HCT116 (cell line): ENCODE data around the gene FOXP1. TPM values are rescaled to one million over a fixed set of nuclear protein-coding genes. Genes with fewer than 3 reads are reported as not detected.

Source experiments
- ATAC-seq: fragments of 200-7000 bp; cut with Tn5 transposase; 2 replicates; pipeline ENCODE4 v1.9.1; 2020; ENCODE audit warnings: mild to moderate bottlenecking, moderate library complexity
- BruUV-seq: library from RNA; stranded (reverse); fragments of 400-500 nt; replicated peaks from 2 replicates; lab custom pipeline; 2021; lab: Mats Ljungman, UMichigan
- CTCF ChIA-PET: fragments of 300-600 bp; sonication (Branson Sonifier 250); formaldehyde crosslinking; loops from one replicate; lab custom pipeline; 2021; ENCODE audit warnings: antibody characterized with exemption; lab: Charles Lee
- POLR2A ChIA-PET: fragments of 300-600, 350-600 bp; sonication (Branson Sonifier 250); formaldehyde crosslinking; loops from one replicate; lab custom pipeline; 2021; ENCODE audit warnings: antibody characterized with exemption; lab: Charles Lee
- RAD21 ChIA-PET, 2 experiments: fragments of 300-600 bp; sonication (Branson Sonifier 250); formaldehyde crosslinking; loops; one replicate each; lab custom pipeline; 2023; ENCODE audit warnings: low total read pairs in 2 of 2; ENCODE audit not compliant: uncharacterized antibody in 2 of 2, unreplicated experiment in 2 of 2, low non-redundant PET in 1 of 2; lab: Charles Lee
- DNase-seq: peaks from one replicate; pipeline ENCODE4 v3.0.0-alpha.2; 2010; ENCODE audit warnings: low read depth, low spot score
- H2AFZ ChIP-seq: fragments of 200-600 bp; shearing (Covaris generic), sonication (generic); 2 replicates; pipeline ENCODE4 v1.6.1; 2017; ENCODE audit warnings: low read depth, mixed run types, mixed read lengths, antibody characterized with exemption, low read length; ENCODE audit not compliant: poor library complexity, severe bottlenecking
- H3K27ac ChIP-seq: 2 replicates; pipeline ENCODE4 v1.5.1; 2012; ENCODE audit warnings: low read depth, low read length
- H3K27me3 ChIP-seq: fragments of 200-600 bp; sonication (generic); 2 replicates; pipeline ENCODE4 v1.6.1; 2016; ENCODE audit warnings: mixed run types, low read length, mixed read lengths; ENCODE audit not compliant: insufficient read depth
- H3K36me3 ChIP-seq, 2 experiments: fragments of 200-500 bp in 1 of 2; fragments of 200-600 bp in 1 of 2; sonication (Bioruptor generic) in 1 of 2; sonication (generic) in 1 of 2; 2 replicates each; pipeline versions ENCODE4 v1.5.1 to v1.6.1; 2014 to 2016; ENCODE audit warnings: low read length in 2 of 2, inconsistent platforms in 1 of 2, mixed read lengths in 1 of 2, mixed run types in 1 of 2; ENCODE audit not compliant: insufficient read depth in 2 of 2, control insufficient read depth in 1 of 2
- H3K4me1 ChIP-seq, 2 experiments: fragments of 200-600 bp in 1 of 2; sonication (generic) in 1 of 2; 2 replicates each; pipeline versions ENCODE4 v1.5.1 to v1.6.1; 2012 to 2017; ENCODE audit warnings: low read length in 2 of 2, inconsistent platforms in 1 of 2, mild to moderate bottlenecking in 1 of 2, mixed read lengths in 1 of 2, mixed run types in 1 of 2, moderate library complexity in 1 of 2; ENCODE audit not compliant: insufficient read depth in 2 of 2, control insufficient read depth in 1 of 2
- H3K4me2 ChIP-seq: fragments of 200-600 bp; sonication (generic); 2 replicates; pipeline ENCODE4 v1.6.1; 2017; ENCODE audit warnings: mixed run types, low read length, mixed read lengths
- H3K4me3 ChIP-seq, 2 experiments: fragments of 200-600 bp in 1 of 2; sonication (generic) in 1 of 2; replicated peaks in 1 of 2; 2 replicates each; pipeline ENCODE4 v1.5.1; 2011 to 2016; ENCODE audit warnings: low read length in 2 of 2, control low read depth in 1 of 2, low read depth in 1 of 2, mild to moderate bottlenecking in 1 of 2, mixed read lengths in 1 of 2, mixed run types in 1 of 2
- H3K79me2 ChIP-seq: fragments of 200-600 bp; sonication (generic); 2 replicates; pipeline ENCODE4 v1.6.1; 2017; ENCODE audit warnings: mild to moderate bottlenecking, mixed run types, low read length, moderate library complexity, mixed read lengths; ENCODE audit not compliant: insufficient read depth
- H3K9ac ChIP-seq: fragments of 200-600 bp; sonication (generic); 2 replicates; pipeline ENCODE4 v1.6.1; 2016; ENCODE audit warnings: low read length, mixed read lengths
- H3K9me2 ChIP-seq: fragments of 200-600 bp; sonication (generic), shearing (Covaris generic); 2 replicates; pipeline ENCODE4 v1.6.1; 2017; ENCODE audit warnings: mixed run types, mild to moderate bottlenecking, moderate library complexity; ENCODE audit not compliant: insufficient read depth
- H3K9me3 ChIP-seq, 2 experiments: fragments of 200-500 bp in 1 of 2; fragments of 200-600 bp in 1 of 2; sonication (Bioruptor generic) in 1 of 2; sonication (generic) in 1 of 2; 2 replicates each; pipeline ENCODE4 v1.6.1; 2014 to 2017; ENCODE audit warnings: low read length in 2 of 2, mixed read lengths in 2 of 2, inconsistent platforms in 1 of 2, low read depth in 1 of 2, mild to moderate bottlenecking in 1 of 2, mixed run types in 1 of 2, moderate library complexity in 1 of 2; ENCODE audit not compliant: control insufficient read depth in 1 of 2, insufficient read depth in 1 of 2
- H4K20me1 ChIP-seq: fragments of 200-600 bp; sonication (generic), shearing (Covaris generic); 2 replicates; pipeline ENCODE4 v1.6.1; 2017; ENCODE audit warnings: mixed run types, mild to moderate bottlenecking, moderate library complexity; ENCODE audit not compliant: insufficient read depth
- ATF3 ChIP-seq: IDR thresholded peaks from 2 replicates; pipeline ENCODE4 v1.6.1; 2012
- EGR1 ChIP-seq: IDR thresholded peaks from 2 replicates; pipeline ENCODE4 v1.6.1; 2012; ENCODE audit warnings: low read depth
- EZH2phosphoT487 ChIP-seq: fragments of 200-600 bp; IDR thresholded peaks from 2 replicates; pipeline ENCODE4 v1.6.1; 2018; ENCODE audit warnings: antibody characterized with exemption, borderline replicate concordance
- FOSL1 ChIP-seq: IDR thresholded peaks from 2 replicates; pipeline ENCODE4 v1.6.1; 2012; ENCODE audit warnings: low read depth
- JUND ChIP-seq: IDR thresholded peaks from 2 replicates; pipeline ENCODE4 v1.6.1; 2012
- POLR2A ChIP-seq: IDR thresholded peaks from 2 replicates; pipeline ENCODE4 v1.7.0; 2011; ENCODE audit warnings: borderline replicate concordance; ENCODE audit not compliant: insufficient read depth, insufficient read length; ENCODE audit errors: extremely low read depth
- POLR2AphosphoS5 ChIP-seq: IDR thresholded peaks from 2 replicates; pipeline ENCODE4 v1.6.1; 2011; ENCODE audit warnings: mild to moderate bottlenecking, low read depth, low read length, moderate library complexity
- SIN3A ChIP-seq: IDR thresholded peaks from 2 replicates; pipeline ENCODE4 v1.6.1; 2012; ENCODE audit warnings: low read depth
- SRF ChIP-seq: IDR thresholded peaks from 2 replicates; pipeline ENCODE4 v1.6.1; 2012; ENCODE audit warnings: low read depth
- YY1 ChIP-seq: IDR thresholded peaks from 2 replicates; pipeline ENCODE4 v1.6.1; 2011; ENCODE audit warnings: low read length, low read depth, moderate library complexity, mild to moderate bottlenecking; ENCODE audit not compliant: insufficient replicate concordance; ENCODE audit errors: extremely low read depth
- ZNF274 ChIP-seq: fragments of 200-500 bp; sonication (Bioruptor generic); IDR thresholded peaks from 2 replicates; pipeline ENCODE4 v1.6.1; 2014; ENCODE audit warnings: mild to moderate bottlenecking, low read depth, low read length, inconsistent platforms
- intact Hi-C: fragments of 100-400 bp; cut with micrococcal nuclease; formaldehyde crosslinking; loops from 2 replicates; pipeline ENCODE4 v1.10.0; 2022
- total RNA-seq: library from RNA; stranded (reverse); gene quantifications from one replicate; pipeline ENCODE4 v1.2.1, GENCODE V29; 2021; ENCODE audit not compliant: unreplicated experiment

The FOXP1 gene
- total RNA-seq, 1 experiment from 2014 or later: 11.4 TPM

GRCh38 chr3:70974747-70975146 lies 608.8 kb downstream of the FOXP1 start:
- Histone ChIP-seq H3K79me2 (no peaks in the 10 kb centered on the region), H3K36me3 (no peaks in the 10 kb centered on the region), H3K9ac (no peak overlapping the region), H3K27me3 (no peaks in the 10 kb centered on the region), H3K4me3 (no peak overlapping the region), H4K20me1 (no peaks in the 10 kb centered on the region), H2AFZ (no peak overlapping the region), H3K9me2 (no peaks in the 10 kb centered on the region), H3K9me3 (no peaks in the 10 kb centered on the region), H3K27ac (no peak overlapping the region), H3K4me2 (no peak overlapping the region), H3K4me1 (no peaks in the 10 kb centered on the region)
- ChIA-PET RAD21 (no interaction called here), CTCF (no interaction called here), POLR2A (no interaction called here)
- no peak for DNase-seq
- intact Hi-C loops: no loop called here
- ATAC-seq: no peak
- BruUV-seq: no TSS peak
- TF ChIP-seq EZH2phosphoT487: no peak
- TF ChIP-seq ATF3: no peak
- no peak for TF ChIP-seq ZNF274
- TF ChIP-seq POLR2AphosphoS5: no peak
- no peak for TF ChIP-seq SRF
- no peak for TF ChIP-seq SIN3A
- TF ChIP-seq YY1: no peak

- H3K9me3 ChIP-seq: no peaks in the 10 kb centered on the region
- no TSS peak for BruUV-seq
- no peak overlapping the region for H3K4me2 ChIP-seq
- TF ChIP-seq JUND (no peak), EGR1 (no peak), FOSL1 (no peak), EZH2phosphoT487 (no peak), POLR2A (no peak), ZNF274 (no peak)
- no peaks in the 10 kb centered on the region for H3K4me1 ChIP-seq
- H3K36me3 ChIP-seq: no peaks in the 10 kb centered on the region
- DNase-seq (no peak), ATAC-seq (no peak)
- intact Hi-C loops: no loop called here
- H3K9ac ChIP-seq: no peak overlapping the region
- ChIA-PET CTCF (interaction anchor here (0.7 kb wide), 2 partner anchors 377 to 673 kb away, joined by 3 to 5 read pairs; no protein-coding TSS in a partner anchor), POLR2A (no interaction called here), RAD21 (no interaction called here)
- H3K79me2 ChIP-seq: no peaks in the 10 kb centered on the region
- no peak overlapping the region for H3K27ac ChIP-seq
- no peak overlapping the region for H2AFZ ChIP-seq
- no peaks in the 10 kb centered on the region for H3K27me3 ChIP-seq
- H3K4me3 ChIP-seq: no peak overlapping the region
- no peaks in the 10 kb centered on the region for H3K9me2 ChIP-seq
- no peaks in the 10 kb centered on the region for H4K20me1 ChIP-seq
Observed at GRCh38 chr3:70973558-70973957, 610.0 kb downstream of the FOXP1 start.
